ENCODE results near the gene GABRG3. TPM values are rescaled to one million over a fixed set of nuclear protein-coding genes. Genes with fewer than 3 reads are reported as not detected.

The GABRG3 gene
- total RNA-seq, 1 donor from 2014 or later: not detected

DNA sequence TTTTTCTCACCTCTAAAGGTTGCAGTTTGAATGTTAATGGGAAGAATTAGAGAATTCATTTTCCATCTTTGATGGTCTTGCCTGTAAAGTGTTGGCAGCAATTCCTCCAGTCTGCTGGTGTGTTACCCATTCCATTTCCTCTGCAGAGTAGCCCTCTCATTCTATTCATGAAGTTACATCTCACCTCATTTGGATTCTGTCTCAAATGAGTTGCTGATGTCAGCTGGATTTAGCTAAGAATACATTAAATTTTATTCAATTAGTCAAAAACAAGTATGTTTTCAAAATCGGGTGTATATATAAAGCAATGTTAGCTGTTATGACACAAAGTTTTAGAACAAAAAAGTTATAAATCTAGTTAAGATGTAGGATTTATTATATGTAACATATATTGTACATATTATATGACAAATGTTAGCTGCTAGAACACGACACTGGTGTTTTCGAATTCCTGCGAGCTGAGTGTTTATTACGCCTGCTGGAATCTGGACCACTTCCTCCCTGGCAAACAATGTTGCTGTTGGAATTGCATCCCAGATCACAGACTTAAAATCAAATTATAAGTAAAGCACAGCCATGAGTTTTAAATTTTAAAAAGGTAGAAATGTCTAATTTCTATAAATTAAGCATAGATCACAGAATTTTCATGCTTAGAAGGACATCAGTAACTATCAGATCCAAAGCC, 611.9 kb downstream of the GABRG3 start:
- DNase-seq (ENCODE audit: extremely low spot score in 2 of 2): no peak
- Histone ChIP-seq H3K27ac (no peak overlapping the region), H3K4me3 (no peak overlapping the region), H3K27me3 (no peaks in the 10 kb centered on the region), H3K9me3 (no peaks in the 10 kb centered on the region), H3K4me1 (no peaks in the 10 kb centered on the region), H3K36me3 (no peaks in the 10 kb centered on the region)
- intact Hi-C loops (cut with DNase I): loop anchor here (10.0 kb wide), 1 partner anchor 118 kb away; no protein-coding TSS in a partner anchor
- TF ChIP-seq, protein P1, sequence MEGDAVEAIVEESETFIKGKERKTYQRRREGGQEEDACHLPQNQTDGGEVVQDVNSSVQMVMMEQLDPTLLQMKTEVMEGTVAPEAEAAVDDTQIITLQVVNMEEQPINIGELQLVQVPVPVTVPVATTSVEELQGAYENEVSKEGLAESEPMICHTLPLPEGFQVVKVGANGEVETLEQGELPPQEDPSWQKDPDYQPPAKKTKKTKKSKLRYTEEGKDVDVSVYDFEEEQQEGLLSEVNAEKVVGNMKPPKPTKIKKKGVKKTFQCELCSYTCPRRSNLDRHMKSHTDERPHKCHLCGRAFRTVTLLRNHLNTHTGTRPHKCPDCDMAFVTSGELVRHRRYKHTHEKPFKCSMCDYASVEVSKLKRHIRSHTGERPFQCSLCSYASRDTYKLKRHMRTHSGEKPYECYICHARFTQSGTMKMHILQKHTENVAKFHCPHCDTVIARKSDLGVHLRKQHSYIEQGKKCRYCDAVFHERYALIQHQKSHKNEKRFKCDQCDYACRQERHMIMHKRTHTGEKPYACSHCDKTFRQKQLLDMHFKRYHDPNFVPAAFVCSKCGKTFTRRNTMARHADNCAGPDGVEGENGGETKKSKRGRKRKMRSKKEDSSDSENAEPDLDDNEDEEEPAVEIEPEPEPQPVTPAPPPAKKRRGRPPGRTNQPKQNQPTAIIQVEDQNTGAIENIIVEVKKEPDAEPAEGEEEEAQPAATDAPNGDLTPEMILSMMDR (IDR thresholded peaks at IDR 0.05): no peak
- TF ChIP-seq POLR2A (IDR thresholded peaks at IDR 0.05) (no peak), POLR2AphosphoS5 (IDR thresholded peaks at IDR 0.05; ENCODE audit: insufficient read depth in 1 of 2, low read depth in 1 of 2) (no peak)

DNA sequence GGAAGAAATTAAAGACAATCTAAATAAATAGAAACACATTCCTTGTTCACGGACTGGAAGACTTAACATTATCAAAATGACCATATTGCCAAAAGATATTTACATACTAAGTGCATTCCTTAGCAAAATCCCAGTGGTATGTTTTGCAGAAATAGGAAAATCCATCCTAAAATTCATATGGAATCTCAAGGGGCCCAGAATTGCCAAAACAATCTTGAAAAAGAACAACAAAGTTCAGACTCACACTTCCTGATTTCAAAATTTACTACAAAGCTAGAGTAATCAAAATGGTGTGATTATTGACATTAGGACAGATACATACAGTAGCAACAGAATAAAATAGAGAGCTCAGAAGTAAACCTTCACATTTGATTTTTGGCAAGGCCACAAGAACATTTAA, 612.7 kb downstream of the GABRG3 start:
- DNase-seq (ENCODE audit: extremely low spot score in 2 of 2): no peak
- Histone ChIP-seq H3K4me3 (no peak overlapping the region), H3K4me1 (no peaks in the 10 kb centered on the region), H3K27me3 (no peaks in the 10 kb centered on the region), H3K27ac (no peak overlapping the region), H3K9me3 (no peaks in the 10 kb centered on the region), H3K36me3 (no peaks in the 10 kb centered on the region)
- intact Hi-C loops (cut with DNase I): loop anchor here (10.0 kb wide), 1 partner anchor 119 kb away; no protein-coding TSS in a partner anchor
- TF ChIP-seq POLR2A (IDR thresholded peaks at IDR 0.05) (no peak), POLR2AphosphoS5 (IDR thresholded peaks at IDR 0.05; ENCODE audit: insufficient read depth in 1 of 2, low read depth in 1 of 2) (no peak)
- TF ChIP-seq, protein P1 (IDR thresholded peaks at IDR 0.05): no peak

DNA sequence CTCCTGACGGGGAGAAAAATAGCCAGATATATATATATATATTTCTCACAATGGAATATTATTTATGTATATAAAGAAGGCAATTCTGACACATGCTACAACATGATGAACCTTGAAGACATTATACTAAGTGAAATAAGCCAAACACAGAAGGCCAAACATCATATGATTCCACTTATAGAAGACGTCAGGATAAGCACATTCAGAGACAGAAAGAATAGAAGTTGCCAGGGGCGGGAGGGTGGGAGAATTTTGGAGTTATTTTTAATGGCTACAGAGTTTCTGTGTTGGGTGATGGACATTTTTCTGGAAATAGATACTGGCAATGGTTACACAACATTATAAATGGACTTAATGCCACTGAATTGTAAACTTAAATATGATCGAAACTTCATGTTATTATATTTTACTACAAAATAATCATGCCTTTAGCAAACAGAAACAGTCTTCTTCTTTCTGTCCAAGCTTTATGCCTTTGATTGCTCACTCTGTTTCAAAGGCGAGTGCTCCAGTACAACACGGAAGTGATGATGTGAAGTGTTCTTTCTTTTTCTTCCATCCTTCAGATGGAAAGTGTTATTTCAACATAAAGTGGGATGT, 614.2 kb downstream of the GABRG3 start:
- TF ChIP-seq POLR2A (IDR thresholded peaks at IDR 0.05) (no peak), POLR2AphosphoS5 (IDR thresholded peaks at IDR 0.05; ENCODE audit: insufficient read depth in 1 of 2, low read depth in 1 of 2) (no peak)
- TF ChIP-seq, protein P1 (IDR thresholded peaks at IDR 0.05): no peak
- no peaks in the 10 kb centered on the region for H3K27me3 ChIP-seq
- H3K9me3 ChIP-seq: no peaks in the 10 kb centered on the region
- H3K4me3 ChIP-seq: no peak overlapping the region
- no peaks in the 10 kb centered on the region for H3K4me1 ChIP-seq
- intact Hi-C loops (cut with DNase I): loop anchor here (10.0 kb wide), 1 partner anchor 120 kb away; no protein-coding TSS in a partner anchor
- H3K36me3 ChIP-seq: no peaks in the 10 kb centered on the region
- DNase-seq (ENCODE audit: extremely low spot score in 2 of 2): no peak
- H3K27ac ChIP-seq: no peak overlapping the region

DNA sequence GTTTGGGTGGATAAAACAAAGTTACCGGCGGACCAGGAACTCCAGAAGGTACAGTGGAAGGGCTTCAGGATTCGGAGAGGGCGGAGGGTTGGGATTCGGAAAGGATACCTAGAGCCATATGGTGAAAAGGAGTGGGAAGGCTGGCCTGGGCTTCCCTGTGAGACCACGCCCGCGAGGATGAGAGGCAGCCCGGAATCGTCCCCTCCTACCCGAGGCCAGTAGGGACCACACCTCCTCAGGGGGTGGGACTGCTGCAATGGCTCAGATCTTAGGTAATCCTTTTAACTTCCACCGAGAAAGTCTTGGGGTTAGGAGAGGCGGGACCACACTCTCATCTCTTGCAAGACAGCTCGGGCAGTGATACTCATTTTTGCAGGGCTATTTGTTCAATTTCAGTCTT, 616.8 kb downstream of the GABRG3 start:
- Histone ChIP-seq H3K27ac (no peak overlapping the region), H3K9me3 (no peaks in the 10 kb centered on the region), H3K36me3 (no peaks in the 10 kb centered on the region), H3K4me3 (no peak overlapping the region), H3K27me3 (no peaks in the 10 kb centered on the region), H3K4me1 (no peaks in the 10 kb centered on the region)
- DNase-seq (ENCODE audit: extremely low spot score in 2 of 2): no peak
- TF ChIP-seq POLR2AphosphoS5 (IDR thresholded peaks at IDR 0.05; ENCODE audit: insufficient read depth in 1 of 2, low read depth in 1 of 2): no peak
- TF ChIP-seq POLR2A (IDR thresholded peaks at IDR 0.05): no peak
- TF ChIP-seq, protein P1 (IDR thresholded peaks at IDR 0.05): no peak
- intact Hi-C loops (cut with DNase I): loop anchor here (10.0 kb wide), 1 partner anchor 123 kb away; no protein-coding TSS in a partner anchor

DNA sequence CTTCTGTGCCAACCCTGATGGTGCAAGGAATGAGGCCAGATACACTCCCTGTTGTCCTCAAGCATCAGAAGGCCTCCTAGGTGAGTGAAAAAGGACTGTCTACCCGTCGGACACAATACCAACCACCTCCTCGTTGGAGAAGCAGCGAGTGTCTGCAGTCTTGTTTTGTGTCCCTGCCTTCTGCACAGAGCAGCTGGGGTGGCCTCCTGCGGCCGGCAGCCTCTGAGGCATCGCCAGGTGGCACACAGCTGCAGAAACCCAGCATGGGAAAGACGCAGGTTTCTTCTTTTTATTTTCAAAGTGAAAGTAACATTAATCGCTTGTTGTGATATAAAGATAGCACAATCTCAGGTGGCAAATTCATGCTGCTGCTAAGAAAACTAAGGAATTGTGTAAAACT, 618.3 kb downstream of the GABRG3 start:
- H3K27me3 ChIP-seq: no peaks in the 10 kb centered on the region
- no peak overlapping the region for H3K4me3 ChIP-seq
- H3K36me3 ChIP-seq: no peaks in the 10 kb centered on the region
- H3K27ac ChIP-seq: no peak overlapping the region
- H3K9me3 ChIP-seq: no peaks in the 10 kb centered on the region
- no peak for DNase-seq (ENCODE audit: extremely low spot score in 2 of 2)
- intact Hi-C loops (cut with DNase I): loop anchor here (10.0 kb wide), 1 partner anchor 124 kb away; no protein-coding TSS in a partner anchor
- TF ChIP-seq POLR2A (IDR thresholded peaks at IDR 0.05) (no peak), POLR2AphosphoS5 (IDR thresholded peaks at IDR 0.05; ENCODE audit: insufficient read depth in 1 of 2, low read depth in 1 of 2) (no peak)
- TF ChIP-seq, protein P1 (IDR thresholded peaks at IDR 0.05): no peak
- H3K4me1 ChIP-seq: no peaks in the 10 kb centered on the region

Measured in vagina (tissue), 2 donors.